Loucy (cell line): ENCODE results near the gene RNU6-1.

Source experiments
- EZH2phosphoT487 ChIP-seq: fragments of 200-600 bp; IDR thresholded peaks from 2 replicates; pipeline ENCODE4 v1.6.1; 2018; ENCODE audit warnings: antibody characterized with exemption, mild to moderate bottlenecking, moderate library complexity, borderline replicate concordance
- TF ChIP-seq, protein P1 (sequence below): fragments of 200-600 bp; sonication (generic); conservative IDR thresholded peaks from 2 replicates; pipeline ENCODE4 v1.5.1; 2014; ENCODE audit warnings: mild to moderate bottlenecking, antibody characterized with exemption, low read length

DNA sequence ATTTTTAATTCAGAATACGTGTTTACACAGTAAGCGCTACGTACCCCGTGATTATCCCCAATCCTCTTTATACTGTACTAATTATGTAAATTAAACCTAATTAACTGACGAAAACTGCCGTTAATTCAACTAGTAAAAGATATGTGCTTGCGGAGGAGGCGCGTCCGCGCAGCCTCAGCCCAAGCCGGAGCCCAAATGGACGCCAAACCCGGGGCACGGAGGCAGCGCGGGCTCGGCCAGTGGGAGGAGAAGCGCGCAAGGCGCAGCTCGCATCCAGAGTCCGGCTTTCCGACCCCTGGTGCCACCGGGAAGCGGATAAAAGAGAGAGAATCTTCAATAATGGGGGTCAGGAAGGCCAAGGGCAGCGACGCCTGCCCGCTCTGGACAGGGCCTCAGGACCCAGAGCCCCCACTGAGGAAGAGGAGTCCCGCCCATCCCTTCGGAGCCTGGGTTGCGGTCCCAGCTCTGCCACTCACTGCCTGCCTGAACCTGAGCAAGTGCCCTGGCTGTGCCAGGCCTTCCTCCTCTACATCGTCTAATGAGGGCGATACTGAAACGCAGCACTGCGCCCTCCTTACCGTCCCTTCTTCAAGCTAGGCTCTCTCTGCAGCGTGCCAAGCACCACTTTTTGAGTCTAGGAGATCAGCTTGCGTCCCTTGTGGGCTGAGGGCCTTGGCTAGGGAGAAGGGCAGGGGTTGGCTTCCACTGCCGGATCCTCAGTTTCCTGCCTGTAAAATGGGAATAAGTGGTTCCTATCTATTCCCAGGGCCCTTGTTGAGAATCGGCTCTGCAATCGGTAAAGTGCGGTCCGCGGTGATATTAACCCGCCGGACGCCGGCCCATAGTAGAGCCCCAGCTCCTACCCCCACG is 19.5 kb downstream of the RNU6-1 start:
- TF ChIP-seq, protein P1, sequence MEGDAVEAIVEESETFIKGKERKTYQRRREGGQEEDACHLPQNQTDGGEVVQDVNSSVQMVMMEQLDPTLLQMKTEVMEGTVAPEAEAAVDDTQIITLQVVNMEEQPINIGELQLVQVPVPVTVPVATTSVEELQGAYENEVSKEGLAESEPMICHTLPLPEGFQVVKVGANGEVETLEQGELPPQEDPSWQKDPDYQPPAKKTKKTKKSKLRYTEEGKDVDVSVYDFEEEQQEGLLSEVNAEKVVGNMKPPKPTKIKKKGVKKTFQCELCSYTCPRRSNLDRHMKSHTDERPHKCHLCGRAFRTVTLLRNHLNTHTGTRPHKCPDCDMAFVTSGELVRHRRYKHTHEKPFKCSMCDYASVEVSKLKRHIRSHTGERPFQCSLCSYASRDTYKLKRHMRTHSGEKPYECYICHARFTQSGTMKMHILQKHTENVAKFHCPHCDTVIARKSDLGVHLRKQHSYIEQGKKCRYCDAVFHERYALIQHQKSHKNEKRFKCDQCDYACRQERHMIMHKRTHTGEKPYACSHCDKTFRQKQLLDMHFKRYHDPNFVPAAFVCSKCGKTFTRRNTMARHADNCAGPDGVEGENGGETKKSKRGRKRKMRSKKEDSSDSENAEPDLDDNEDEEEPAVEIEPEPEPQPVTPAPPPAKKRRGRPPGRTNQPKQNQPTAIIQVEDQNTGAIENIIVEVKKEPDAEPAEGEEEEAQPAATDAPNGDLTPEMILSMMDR = no peak
- no peak for TF ChIP-seq EZH2phosphoT487
